Activated T-cell treated with anti-CD3 and anti-CD28 coated beads, Interleukin-2, amount 50 U/mL, for 1 hour (primary cell): Measurements from ENCODE around the gene PLAC1.

Experiments used
- DNase-seq: peaks from one replicate; pipeline ENCODE4 v3.0.0-alpha.2; 2020

PLAC1 gene

DNA sequence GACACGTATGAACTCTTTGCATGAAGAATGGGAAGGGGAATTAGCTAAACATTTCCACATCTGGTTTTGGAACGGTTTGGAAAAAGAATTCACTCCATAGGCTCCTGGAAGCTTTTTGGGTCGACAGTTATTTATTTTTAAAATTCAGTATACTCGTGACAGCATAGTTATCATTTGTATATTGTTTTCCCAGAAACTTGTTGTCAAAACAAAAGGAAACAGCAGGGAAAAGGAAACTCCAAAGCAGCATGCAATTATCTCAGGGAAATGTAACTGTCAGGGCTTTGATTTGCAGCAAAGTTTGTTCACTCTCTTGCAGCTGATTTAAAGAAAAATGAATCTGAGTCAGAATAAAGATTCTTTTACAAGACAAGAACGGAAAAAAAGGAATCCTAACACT lies 86.5 kb downstream of the PLAC1 start:
- no peak for DNase-seq

DNA sequence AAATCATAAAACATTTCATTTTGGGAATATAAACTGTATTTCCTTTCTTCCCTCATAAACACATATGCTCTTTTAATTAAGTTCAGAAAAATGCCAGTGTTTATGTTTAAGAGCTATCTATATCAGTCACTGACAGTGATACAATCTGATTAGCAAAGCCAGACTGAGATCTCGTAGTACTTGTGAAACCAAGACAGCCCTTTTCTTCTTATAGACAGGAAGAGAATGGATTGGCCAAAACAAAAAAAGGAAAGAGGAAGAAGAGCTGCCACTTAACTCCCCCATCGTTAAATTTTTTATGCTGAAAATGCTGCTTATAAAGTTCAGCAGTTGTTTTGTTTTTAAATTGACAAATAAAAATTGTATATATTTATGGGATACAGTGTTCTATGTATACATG lies 87.4 kb downstream of the PLAC1 start:
- DNase-seq, result no peak

DNA sequence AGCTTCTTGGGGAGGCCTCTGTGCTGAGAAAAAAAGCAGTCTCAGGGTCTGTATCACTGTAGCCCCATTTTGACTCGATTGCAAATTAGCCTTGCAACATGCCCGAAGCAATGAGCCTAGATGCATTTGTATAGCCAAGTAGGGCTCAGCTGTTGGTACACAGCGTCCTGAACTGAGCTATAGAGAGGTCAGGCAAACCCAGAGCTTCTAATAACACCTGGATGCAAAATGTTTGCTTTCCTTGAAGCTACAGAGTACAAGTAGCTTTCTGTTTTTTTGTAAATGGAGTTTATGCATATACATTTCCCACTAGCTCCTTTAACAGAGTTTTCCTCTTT lies 87.8 kb downstream of the PLAC1 start:
- no peak for DNase-seq

DNA sequence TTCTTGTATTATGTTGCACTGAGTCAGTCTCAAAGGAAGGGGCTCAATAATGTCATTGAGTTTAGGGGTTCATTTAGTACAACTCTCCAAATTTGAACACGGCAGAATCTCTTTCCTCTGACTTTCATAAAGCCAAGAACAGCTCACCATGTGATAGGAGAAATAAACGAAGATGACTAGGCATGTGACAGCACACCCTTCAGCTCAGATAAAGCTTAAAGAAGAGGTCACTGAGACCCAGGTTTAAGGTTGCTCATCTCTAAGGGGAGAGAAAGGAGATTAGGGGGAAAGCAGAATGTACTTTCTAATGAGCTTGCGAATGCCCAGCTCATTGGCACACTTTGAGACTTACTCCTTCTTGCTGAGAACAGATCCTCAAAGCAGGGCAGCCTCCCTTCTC lies 89.0 kb downstream of the PLAC1 start:
- no peak for DNase-seq

DNA sequence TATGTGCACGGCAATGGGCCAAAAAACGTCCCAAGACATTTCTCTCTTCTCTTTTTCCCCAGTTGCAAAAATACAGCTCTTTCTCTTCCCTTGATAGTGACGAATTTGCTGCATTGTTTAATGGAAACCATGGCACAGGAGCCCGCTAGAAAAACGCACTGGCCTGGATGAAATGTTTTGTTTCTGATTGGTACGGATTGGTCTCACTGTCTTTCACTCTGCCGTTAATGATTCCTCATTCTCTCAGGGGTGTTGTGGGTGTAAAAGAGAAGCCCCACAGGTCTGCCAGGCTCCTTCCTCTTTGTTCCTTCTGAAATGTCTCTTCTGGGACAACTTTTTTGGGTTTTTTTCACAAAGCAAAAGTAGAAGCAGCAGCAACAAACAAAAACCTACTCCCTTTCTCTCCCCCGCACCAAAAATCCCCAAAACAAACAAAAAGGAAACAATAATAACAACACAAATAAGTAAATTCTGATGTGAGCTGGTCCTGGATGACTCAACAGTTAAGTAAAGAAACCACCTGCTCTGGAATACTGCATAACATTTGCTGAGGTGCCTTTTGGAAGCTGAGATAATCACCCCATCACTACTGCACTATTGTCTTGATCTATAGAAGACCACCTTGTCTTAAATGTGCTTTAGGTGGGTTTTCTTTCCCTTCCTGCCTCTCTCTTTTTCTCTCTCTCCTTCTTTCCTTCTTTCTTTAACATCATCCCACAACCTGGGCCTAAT lies 89.8 kb downstream of the PLAC1 start:
- DNase-seq, result no peak

DNA sequence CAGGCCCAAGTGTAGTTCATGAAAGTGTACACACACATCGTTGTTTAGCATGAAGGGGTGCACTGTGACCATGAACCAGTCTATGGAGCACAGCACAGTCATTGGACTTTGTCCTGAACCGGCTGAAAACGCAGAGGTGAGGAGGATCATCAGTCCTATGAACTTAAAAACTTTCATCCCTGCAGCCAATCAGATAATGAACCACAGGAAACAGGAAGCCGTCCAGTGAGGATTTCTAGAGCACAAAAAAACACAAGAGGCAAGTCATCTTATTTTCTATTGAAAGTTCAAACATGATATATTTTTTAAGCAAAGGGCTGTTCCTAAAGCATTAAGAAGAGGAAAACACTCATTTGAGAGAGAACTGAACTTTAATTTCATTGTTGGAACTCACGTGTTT lies 91.8 kb downstream of the PLAC1 start:
- DNase-seq, result no peak

DNA sequence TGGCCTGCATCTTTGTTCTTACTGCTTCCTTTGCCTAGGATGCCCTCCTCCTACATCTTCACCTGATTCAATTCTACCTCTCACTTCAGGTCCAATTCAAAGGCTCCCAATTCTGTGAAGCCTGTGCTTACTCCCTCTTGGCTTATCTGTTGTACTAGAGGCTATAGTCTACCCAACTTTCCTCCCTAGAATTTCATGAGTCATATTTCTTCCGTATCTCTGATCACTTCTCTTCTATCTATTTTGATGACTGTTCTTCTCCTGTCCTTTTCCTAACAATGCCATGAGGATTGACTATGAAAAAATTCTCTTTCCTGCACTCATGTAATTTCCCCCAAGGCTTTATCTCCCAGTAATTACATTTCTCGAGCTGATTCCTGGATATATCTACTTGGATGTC lies 96.3 kb downstream of the PLAC1 start:
- DNase-seq, result no peak

DNA sequence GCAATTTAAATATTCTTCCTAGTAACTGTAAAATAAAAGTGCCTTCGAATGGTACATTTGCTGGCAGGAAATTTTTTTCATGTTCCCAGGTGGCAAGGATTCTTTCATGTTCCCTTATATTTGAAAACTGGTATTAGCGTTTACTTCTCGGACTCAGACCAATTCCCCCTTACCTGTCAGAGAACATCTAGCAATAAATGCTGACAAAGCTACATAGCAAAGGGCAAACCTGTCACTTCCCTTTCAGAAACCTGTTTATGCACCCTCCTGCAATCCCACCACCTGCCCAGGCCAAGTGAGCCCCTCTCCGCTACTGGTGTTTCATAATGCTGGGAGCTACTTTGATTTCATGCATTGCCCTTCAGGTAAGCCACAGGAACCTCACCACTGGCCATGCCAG lies 100.1 kb downstream of the PLAC1 start:
- DNase-seq, result no peak

DNA sequence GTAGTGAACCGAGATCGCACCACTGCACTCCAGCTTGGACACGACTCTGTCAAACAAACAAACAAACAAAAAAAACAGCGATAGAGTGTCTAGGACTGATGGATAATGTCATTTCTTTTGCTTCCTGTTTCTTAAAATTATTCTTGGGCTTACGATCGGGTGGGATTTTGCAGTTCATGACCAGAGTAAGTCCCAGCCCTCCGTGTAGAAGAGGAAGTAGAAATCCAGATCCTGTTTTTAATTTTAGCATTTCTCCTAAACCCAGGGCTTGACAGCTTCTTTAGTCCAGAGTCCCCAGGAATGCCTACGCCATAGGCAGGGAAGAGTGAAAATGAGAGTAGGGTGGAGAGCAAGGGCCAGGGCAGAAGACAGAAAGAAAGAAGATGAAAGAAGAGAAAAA lies 104.0 kb downstream of the PLAC1 start:
- DNase-seq, result no peak

DNA sequence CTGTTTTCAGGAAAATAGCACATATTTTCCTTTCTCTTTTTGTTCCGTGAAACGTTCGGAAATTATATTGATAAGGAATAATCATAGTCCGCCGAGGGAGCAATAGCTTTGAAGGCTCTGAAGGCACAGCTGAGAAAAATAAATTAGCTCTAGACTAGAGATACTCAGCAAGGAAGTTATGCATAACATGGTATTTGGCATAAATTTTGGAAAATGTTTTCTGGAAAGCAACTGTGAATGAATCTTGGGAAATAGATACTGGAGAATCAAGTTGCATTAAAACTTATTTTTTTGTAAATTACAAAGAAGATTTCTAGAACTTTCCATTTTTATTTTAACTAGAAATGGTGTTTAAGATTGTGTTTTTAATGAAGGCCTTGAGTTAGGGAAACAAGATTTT lies 105.9 kb downstream of the PLAC1 start:
- no peak for DNase-seq

DNA sequence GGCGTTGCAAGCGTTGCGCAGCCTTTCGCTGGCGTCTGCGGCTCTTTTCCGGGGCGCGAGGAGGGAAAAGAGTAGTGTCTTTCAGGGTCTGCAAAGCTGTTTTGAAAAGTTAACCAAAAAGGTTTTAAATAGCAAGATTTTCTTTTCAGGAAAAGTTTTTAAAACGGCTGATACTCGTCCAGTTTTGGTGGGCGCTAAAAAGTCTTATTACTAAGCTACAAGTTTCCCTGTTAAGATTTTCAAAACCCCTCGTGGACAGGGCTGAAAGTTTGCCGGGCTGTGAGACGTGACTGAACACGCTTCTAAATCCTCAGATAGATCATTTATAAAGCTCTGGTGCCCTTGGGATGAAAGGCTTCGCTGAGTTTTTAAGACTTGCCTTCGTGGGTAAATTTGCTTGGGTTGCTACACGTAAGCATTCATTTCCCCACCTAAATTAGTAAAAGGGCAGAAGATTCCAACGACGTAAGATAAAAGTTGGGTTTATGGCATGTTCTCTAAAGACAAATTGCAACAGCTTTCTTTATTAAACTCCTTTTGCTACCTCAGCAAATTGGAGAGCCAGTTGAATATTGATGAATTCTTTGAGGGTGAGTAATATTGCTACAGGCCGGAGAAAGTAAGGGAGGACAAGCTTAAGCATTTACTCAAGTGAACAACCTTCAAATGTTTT lies 106.8 kb downstream of the PLAC1 start:
- DNase-seq, result no peak

DNA sequence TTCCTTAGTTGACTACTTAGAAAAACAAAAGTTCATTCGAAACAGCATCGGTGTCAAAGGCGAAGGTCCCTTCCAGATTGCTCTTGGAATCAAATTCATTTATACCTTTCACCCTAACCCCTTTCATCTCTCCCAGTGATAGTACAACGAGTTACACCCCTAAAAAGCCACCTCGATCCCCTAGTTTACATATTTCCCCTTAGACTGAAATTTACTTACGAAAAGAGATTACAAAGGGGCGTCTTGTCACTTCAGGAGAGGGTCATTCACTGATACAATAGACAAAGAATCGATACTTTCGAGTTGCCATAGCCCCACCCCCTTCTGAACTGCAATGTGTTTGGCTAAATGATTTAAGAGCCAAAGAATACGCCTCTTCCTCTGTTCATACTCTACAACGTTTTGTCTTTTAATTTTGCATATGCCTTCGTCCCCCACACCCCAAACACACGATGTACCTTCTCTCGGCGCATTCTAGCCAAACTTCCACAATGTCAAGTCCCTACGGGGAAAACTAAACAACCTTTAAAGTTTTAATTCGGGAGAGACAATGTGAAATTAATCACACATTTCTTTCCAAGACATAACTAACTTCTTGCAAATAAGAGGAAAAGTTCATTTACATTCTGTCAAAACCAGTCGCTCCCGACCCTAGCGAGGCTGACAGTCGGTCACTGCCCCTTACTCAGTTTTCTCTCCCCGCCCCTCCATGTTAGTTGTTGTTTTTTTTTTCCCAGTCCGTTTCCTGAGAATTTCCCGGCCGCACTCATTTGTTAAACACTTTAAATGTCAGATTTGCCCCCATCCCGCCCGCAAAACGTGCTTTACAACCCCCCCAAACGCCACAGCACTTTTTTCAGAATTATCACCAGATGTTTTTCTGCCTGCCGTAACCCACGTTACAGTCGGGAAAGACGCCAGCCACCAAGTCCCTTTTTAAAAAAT lies 109.7 kb downstream of the PLAC1 start:
- no peak for DNase-seq

DNA sequence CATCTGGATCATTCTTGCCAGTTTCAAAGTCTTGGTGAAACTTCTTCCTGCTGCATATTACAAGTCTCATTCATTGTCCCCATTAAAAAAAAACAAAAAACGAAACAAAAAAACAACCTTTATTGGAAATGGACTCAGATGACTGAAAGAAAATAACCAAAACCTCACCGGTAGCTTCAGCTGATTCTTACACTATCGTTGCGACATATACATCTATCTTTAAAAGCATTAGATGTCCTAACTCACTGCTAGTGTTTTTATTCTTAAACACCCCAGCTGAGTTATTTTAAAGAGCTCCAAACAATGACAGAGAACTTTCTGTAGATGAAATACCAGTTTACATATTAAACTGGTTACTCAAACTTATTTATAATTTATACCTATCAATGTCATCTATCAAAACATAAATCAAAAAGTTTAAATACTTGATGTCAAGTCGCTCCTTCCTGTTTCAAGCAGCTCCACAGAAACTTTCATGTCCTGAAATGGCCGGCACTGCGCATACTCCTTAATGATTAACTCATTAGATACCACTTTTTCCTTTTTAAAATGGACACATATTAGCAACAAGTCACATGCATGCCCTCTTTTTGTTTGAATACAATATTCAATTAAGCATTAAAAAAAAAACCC lies 111.1 kb downstream of the PLAC1 start:
- DNase-seq, result no peak

DNA sequence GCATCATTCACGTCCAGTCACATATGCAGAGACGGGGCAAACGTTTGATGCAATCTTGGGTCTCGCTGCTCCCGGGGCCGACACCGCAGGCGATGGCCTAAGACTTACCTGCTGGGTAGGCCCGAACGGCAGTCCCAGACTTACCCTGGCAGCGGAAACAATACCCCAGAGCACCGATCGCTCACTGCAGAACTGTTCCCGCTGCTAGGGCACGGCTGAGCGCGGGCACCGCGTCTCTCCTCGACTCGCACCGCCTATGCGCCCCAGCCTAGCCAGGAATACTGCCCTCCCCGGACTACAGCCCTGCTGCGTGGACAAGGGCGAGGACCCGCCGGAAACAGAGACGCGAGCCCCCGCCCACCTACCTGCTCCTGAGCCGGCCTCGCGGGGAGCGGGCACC lies 112.1 kb downstream of the PLAC1 start:
- DNase-seq, result no peak

DNA sequence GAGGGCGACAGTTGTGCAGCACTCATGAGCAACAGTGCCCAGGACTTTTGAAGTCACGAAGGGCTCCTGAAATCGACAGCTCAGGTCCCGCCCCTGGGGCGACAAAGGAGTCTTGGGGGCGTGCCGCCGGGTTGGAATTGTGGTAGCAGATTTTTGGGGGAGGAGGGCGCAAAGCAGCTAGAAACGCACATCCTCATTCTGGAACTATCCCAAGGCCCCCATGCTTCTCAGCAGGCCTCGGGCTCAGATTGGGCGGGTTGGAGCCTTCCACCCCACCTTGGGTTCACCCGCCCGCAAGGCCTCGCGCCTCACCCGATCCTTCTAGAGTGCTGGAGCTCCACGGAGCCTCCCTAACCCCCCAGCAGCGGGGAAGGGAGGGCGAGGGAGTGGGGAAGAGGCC lies 112.8 kb downstream of the PLAC1 start:
- DNase-seq, result no peak

DNA sequence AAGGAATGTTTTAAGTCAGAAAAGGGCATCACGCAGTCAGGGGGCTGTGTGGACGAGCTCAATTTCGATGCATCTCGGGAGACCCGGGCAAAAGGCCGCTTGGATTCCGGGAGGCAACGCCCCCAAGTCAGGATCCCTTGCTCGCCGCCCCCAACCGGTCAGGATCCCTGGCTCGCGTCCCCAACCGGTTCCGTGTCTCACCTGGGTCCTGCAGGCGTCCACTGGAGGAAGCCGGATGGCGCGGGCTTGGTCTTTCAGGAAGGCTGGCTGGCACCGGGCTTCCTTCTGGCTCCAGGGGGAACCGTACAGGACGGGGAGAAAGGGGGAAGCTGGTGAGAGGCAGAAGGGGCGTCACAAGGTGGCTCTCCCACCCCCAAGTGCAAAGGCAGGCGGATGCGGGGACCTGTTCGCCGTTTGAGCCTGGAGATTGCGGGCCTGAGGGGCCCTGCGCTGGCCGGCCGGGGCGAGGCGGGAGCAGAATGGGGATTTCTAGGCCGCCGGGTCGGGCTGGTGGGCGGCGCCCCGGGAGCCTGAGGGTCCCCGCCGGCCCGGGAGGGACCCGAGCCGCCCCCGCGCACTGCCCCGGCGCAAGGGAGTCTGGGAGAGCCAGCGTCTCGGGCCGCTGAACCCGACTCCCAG lies 113.6 kb downstream of the PLAC1 start:
- DNase-seq, result no peak

DNA sequence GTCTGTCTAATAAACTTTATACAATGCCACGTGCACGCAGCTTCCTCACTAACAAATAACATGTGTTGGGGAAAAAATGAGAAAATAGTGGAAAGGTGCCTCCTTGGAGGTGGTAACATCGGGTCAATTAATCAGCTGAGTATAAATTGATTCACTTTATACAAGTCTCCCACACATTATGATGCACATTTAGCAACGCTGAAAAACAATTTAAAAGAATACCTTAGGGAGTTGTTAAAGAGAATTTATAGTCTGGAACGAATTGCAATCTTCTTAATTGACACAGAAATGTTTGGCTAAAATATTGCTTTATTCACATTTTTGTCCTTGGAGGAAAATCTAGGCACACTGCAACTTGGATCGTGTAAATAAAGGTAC lies 114.1 kb downstream of the PLAC1 start:
- DNase-seq, result no peak

DNA sequence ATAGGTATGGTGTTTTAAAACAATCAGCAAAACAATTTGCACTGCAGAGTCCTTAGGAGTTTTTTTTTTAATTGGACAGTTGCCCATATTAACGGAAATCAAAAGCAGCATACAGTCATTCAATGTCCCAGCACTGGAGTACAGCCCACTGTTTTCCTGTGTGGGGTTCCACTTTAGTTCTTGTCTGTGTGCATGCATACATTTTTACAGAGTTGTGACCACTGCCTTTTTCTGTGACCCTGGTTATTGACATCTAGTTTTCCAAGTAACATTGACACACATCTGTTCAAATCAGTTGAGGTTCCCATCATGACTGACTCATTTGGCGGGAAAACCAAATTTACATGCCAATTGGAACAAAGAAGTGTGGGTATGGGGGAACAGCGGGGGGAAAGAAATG lies 115.0 kb downstream of the PLAC1 start:
- no peak for DNase-seq

DNA sequence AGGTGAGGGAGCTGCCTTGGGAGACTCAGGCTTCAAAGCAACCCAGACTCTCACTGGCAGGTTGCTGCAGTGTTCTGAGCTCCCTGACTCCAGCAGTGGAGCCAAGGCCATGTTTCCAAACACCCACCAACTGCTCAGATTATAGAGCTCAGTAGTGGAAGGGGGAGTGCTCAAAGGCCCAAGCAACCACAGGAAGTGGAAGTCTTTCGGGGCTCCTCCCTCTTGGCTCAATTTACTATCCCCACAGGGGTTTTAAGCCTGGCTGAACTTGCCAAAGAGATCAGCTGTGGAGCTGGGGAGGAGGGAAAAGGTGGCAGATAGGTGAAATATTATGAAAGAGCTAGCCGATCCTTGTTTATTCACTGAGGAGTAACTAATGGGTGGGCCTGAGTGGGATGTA lies 115.8 kb downstream of the PLAC1 start:
- no peak for DNase-seq

DNA sequence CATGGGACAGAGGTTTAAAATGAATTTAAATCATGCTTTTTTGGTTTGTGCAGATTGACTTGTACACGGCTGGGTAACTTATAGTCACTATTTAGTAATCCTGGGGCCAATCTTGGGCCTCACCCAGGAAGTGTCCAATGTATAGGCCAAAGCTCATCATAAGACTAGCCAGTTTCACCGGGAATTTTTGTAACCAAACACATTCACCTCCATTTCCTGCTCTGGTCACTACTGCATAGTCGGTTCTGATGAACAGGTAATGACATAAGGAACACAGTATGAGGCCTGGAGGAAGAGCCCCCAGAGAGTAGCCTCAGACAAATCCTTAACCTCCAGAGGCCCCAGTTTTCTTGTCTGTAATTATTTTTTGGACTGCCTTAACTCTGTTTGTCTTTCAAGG lies 116.4 kb downstream of the PLAC1 start:
- no peak for DNase-seq

DNA sequence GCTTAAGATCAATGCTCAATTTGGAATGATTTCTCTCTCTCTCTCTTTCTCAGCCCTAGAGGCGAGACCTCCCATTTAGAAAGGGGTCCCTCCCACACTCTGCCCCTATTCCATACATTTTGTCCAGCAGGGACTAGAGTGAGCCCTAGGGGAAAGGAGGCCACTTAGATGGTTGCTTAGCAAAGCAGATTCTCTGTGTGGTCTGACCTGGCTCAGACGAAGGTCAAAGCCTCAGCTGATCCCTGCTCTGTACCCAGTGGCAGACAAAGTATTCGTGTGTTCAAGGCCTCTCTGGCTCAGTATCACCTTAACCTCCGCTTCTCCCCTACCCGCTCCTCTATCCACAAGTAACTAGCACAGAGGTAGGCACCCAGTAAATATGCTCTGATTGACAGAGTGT lies 120.0 kb downstream of the PLAC1 start:
- no peak for DNase-seq

DNA sequence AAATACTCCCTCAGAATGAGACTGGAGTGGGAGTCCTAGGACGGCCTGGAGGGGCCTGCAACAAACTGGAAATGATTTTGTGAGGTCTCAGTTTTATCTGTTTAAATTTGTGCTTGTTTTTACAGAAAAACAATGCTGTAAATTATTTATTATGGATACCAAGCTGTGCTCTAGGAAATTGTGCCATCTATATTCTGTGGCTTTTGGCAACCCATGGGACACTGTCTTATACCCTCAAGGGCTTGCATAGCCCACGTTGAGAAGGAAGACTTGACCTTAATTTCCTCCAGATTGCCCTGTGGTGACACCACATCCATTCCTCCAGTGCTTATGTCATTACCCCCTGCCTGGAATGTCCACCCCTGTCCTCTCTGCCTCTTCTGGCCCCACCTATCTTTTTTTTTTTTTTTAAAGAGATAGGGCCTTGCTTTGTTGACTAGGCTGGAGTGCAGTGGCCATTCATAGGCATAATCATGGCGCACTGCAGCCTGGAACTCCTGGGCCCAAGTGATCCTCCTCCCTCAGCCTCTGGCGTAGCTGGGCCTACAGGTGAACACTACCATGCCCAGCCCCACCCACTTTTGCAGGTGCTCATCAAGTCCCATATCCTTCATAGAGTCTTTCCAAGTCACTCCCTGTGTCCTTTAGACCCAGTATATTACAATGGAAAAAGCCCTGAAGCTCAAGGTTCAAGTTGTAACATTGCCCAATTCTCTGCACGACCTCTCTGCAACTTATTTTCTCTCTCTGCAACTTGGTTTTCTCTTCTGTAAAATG lies 120.9 kb downstream of the PLAC1 start:
- no peak for DNase-seq
